Sigmoid colon (tissue), 7 donors: ENCODE results near the gene FYN. TPM values are rescaled to one million over a fixed set of nuclear protein-coding genes. Genes with fewer than 3 reads are reported as not detected.

Experiments used
- DNase-seq: peaks from one replicate; pipeline ENCODE4 v3.0.0-alpha.2; 2019
- H3K27ac ChIP-seq, 4 donors: fragments of 200-600 bp; sonication (generic); one replicate each; pipeline ENCODE4 v1.5.1; 2016 to 2019; ENCODE audit warnings: mild to moderate bottlenecking in 1 of 4
- H3K27me3 ChIP-seq, 3 donors: fragments of 200-600 bp; sonication (generic); one replicate each; pipeline ENCODE4 v1.5.1; 2019; ENCODE audit warnings: mild to moderate bottlenecking in 1 of 3
- H3K36me3 ChIP-seq, 4 donors: fragments of 200-600 bp; sonication (generic); one replicate each; pipeline ENCODE4 v1.5.1; 2016 to 2019
- H3K4me1 ChIP-seq, 4 donors: fragments of 200-600 bp; sonication (generic); one replicate each; pipeline ENCODE4 v1.5.1; 2017 to 2019
- H3K4me3 ChIP-seq, 4 donors: fragments of 200-600 bp; sonication (generic); one replicate each; pipeline ENCODE4 v1.5.1; 2017 to 2019; ENCODE audit warnings: mild to moderate bottlenecking in 2 of 4, moderate library complexity in 1 of 4
- H3K9me3 ChIP-seq, 4 donors: fragments of 200-600 bp in 3 of 4; sonication (generic) in 3 of 4; one replicate each; pipeline versions ENCODE4 v1.5.1 to v1.6.1; 2013 to 2019
- EP300 ChIP-seq, 4 donors: sonication (generic); formaldehyde crosslinking; IDR thresholded peaks; one replicate each; pipeline ENCODE4 v1.6.1; 2017; ENCODE audit warnings: antibody characterized with exemption in 4 of 4
- POLR2A ChIP-seq, 2 donors: fragments of 450-650 bp; IDR thresholded peaks; one replicate each; pipeline ENCODE4 v1.6.1; 2016; ENCODE audit warnings: antibody characterized with exemption in 2 of 2, mild to moderate bottlenecking in 2 of 2, moderate library complexity in 2 of 2
- POLR2AphosphoS5 ChIP-seq, 4 donors: sonication (generic); formaldehyde crosslinking; IDR thresholded peaks; one replicate each; pipeline ENCODE4 v1.6.1; 2017; ENCODE audit warnings: antibody characterized with exemption in 4 of 4
- WGBS, 2 donors: extraction: QIAGEN DNeasy Blood & Tissue Kit; methylation state at CpG; one replicate each; pipeline ENCODE4 v1.1.7; 2013; 5-methylcytosine and 5-hydroxymethylcytosine counted together
- intact Hi-C: fragments of 100-400 bp; cut with DNase I; formaldehyde crosslinking; loops from one replicate; pipeline ENCODE4 v1.15.1; 2023
- polyA plus RNA-seq, 3 donors: library from polyadenylated mRNA; stranded (reverse); fragments of 200-250 nt; gene quantifications; one replicate each; pipeline ENCODE4 v1.2.3, GENCODE V29; 2013
- total RNA-seq, 4 donors: library from RNA; depleted of rRNA; stranded (reverse); fragments of >200 nt; gene quantifications; one replicate each; pipeline ENCODE4 v1.1.0, GENCODE V29; 2016
- TF ChIP-seq, protein P1 (sequence below), 4 experiments: fragments of 450-650 bp in 3 of 4; fragments of 200-600 bp in 1 of 4; IDR thresholded peaks; one replicate each; pipeline ENCODE4 v1.5.1; 2016 to 2019; ENCODE audit warnings: antibody characterized with exemption in 4 of 4, mild to moderate bottlenecking in 3 of 4, moderate library complexity in 2 of 4
- donor health status: healthy with polysubstance abuse.
- donor health status: Bipolar disorder and iron deficiency.
- donor health status: healthy.

FYN gene
- total and polyA plus RNA-seq, 7 donors, result 2.3 to 81.4 (median 56.9) TPM

DNA sequence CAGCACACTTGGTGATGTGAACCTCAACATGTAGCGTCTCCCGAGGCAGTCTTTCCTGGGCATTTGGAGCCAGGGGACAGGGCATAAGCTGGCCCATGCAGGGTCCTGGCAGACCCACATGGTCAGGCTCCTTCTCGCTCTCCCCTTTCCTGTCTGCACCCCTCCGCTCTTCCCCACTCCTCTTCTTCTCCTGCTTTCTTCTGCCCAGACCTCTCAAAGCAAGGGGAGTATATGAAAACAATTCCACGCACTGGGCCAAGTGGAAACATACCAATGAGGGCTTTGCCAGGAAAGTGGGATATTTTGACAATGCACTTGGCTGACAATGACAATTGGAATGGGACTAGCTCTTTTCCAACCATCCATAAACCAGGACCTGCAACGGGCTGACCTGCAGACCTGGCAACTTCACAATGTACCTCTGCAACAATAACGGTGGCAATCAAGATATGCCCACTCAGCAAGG is 208.7 kb downstream of the FYN start:
- Histone ChIP-seq H3K36me3 (no peaks in the 10 kb centered on the region), H3K27me3 (no peaks in the 10 kb centered on the region), H3K9me3 (no peaks in the 10 kb centered on the region), H3K27ac (peak overlapping the region; percentile 66 to 85 (median 79)), H3K4me3 (no peak overlapping the region), H3K4me1 (peaks cover 0 to 93% (median 78%) of the 10 kb centered on the region in 4 donors)
- DNase-seq, result no peak
- intact Hi-C loops, result loop anchor here (5.0 kb wide), 1 partner anchor 182 kb away; the partner anchor contains the start of gene REV3L
- TF ChIP-seq, protein P1, sequence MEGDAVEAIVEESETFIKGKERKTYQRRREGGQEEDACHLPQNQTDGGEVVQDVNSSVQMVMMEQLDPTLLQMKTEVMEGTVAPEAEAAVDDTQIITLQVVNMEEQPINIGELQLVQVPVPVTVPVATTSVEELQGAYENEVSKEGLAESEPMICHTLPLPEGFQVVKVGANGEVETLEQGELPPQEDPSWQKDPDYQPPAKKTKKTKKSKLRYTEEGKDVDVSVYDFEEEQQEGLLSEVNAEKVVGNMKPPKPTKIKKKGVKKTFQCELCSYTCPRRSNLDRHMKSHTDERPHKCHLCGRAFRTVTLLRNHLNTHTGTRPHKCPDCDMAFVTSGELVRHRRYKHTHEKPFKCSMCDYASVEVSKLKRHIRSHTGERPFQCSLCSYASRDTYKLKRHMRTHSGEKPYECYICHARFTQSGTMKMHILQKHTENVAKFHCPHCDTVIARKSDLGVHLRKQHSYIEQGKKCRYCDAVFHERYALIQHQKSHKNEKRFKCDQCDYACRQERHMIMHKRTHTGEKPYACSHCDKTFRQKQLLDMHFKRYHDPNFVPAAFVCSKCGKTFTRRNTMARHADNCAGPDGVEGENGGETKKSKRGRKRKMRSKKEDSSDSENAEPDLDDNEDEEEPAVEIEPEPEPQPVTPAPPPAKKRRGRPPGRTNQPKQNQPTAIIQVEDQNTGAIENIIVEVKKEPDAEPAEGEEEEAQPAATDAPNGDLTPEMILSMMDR (IDR thresholded peaks at IDR 0.05), result no peak
- TF ChIP-seq EP300 (IDR thresholded peaks at IDR 0.05), result no peak
- no peak for TF ChIP-seq POLR2A (IDR thresholded peaks at IDR 0.05)
- TF ChIP-seq POLR2AphosphoS5 (IDR thresholded peaks at IDR 0.05), result no peak
- WGBS, 2 donors, result 83 to 89% methylated on average over 7 of the region's 7 CpGs

DNA sequence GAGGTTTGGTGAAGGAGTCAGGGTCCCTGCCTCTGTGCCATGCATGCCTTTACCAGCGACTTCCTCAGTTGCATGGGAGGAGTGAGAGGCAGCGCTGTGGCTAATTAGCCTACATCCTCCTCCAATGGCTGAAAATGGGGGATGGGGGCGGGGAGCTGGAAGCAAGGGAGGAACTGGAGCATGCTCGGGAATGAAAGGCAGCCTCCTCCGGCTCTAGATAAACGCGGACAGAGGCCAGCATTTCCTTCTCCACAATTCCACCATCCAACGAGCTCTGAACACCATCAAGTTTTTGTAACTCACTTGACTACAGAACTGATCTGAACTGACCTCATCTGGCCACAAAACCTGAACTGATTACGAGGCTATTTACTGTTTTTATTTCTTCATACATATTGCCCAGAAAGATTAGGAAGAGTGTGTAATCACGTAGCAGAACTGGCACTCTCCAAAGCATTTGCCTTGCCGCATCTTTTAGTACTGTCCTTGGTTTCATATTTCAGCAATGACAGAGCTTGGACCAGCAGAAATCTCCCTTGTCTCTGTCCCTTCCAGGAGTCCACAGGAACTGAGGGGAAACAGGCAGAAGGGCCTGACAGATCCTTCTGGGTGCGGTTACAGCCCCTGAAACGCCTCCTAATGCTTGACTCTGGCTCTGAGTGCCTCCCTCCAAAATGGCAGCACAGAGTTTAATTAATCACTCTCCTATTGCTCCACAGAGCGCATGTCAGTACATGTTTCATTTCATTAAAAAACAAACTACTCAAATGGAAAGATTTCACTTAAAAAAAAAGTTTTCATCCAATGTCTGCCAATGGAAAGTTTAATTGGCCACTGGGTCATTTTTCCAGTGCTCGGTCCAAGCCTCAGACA is 209.3 kb downstream of the FYN start:
- peak overlapping the region; percentile 66 to 85 (median 79) for H3K27ac ChIP-seq
- H3K4me1 ChIP-seq, result peaks cover 0 to 97% (median 81%) of the 10 kb centered on the region in 4 donors
- intact Hi-C loops, result loop anchor here (2.0 to 5.0 kb wide), 3 partner anchors 27 to 182 kb away; partner anchors contain the start of genes REV3L and TRAF3IP2
- TF ChIP-seq POLR2A (IDR thresholded peaks at IDR 0.05), result no peak
- peak; percentile 26 to 59 (median 44) for TF ChIP-seq POLR2AphosphoS5 (IDR thresholded peaks at IDR 0.05)
- TF ChIP-seq EP300 (IDR thresholded peaks at IDR 0.05), result peak in 1 of 4 donors; percentile 6
- TF ChIP-seq, protein P1 (IDR thresholded peaks at IDR 0.05), result no peak
- no peaks in the 10 kb centered on the region for H3K9me3 ChIP-seq
- DNase-seq, result peak; percentile 85
- no peaks in the 10 kb centered on the region for H3K27me3 ChIP-seq
- WGBS, 2 donors, result 70 to 87% methylated on average over 15 of the region's 15 CpGs
- no peak overlapping the region for H3K4me3 ChIP-seq
- H3K36me3 ChIP-seq, result no peaks in the 10 kb centered on the region

DNA sequence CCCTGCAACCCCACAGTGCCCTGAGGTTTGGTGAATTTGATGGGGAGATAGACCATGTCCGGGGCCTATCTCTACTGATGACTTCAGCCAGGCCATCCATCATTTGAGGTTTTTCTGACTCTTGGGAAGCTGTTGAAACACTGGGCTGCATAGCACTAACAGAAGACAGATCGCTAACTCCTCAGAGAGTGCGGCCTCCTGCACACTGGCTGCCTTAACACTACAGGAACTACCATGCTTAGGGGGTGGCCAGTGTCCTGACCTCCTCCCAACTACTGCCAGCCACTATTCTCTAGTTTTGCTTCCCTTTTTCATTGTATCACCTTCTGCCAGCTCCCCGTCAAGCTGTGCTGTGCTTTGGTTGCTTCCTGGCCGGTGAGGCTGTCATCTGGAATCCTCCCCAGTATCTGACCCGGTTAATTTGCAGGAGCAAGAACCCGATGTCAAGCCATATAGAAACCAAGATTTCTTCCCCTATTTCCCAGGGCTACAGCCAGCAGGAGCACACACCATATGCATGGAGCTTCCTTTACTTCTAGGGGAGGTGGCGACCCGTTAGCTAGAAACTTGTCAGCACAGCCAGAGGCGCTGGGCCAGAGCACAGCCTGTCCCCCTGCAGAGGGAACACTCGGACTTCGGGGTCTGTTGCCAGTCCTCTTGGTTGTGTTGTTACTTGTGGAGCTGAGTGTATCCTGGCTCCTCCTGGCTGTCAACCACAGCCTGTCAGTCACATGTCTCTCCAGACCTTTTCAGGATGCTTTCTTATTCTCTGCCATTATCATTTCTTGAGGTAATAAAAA is 210.3 kb downstream of the FYN start:
- H3K4me3 ChIP-seq, result no peak overlapping the region
- peak overlapping the region; percentile 66 to 85 (median 79) for H3K27ac ChIP-seq

More for the DNA sequence above, 210.3 kb downstream of the FYN start:
- intact Hi-C loops, result loop anchor here (2.0 to 5.0 kb wide), 3 partner anchors 28 to 181 kb away; partner anchors contain the start of genes REV3L and TRAF3IP2
- Histone ChIP-seq H3K4me1 (peaks cover 0 to 97% (median 77%) of the 10 kb centered on the region in 4 donors), H3K9me3 (no peaks in the 10 kb centered on the region), H3K36me3 (no peaks in the 10 kb centered on the region), H3K27me3 (no peaks in the 10 kb centered on the region)
- WGBS, 2 donors, result 62 to 86% methylated on average over 12 of the region's 12 CpGs
- DNase-seq, result peak; percentile 82
- peak in 3 of 4 donors; percentile 36 to 75 (median 68) for TF ChIP-seq POLR2AphosphoS5 (IDR thresholded peaks at IDR 0.05)
- TF ChIP-seq, protein P1 (IDR thresholded peaks at IDR 0.05), result no peak
- peak in 1 of 4 donors; percentile 58 for TF ChIP-seq EP300 (IDR thresholded peaks at IDR 0.05)
- no peak for TF ChIP-seq POLR2A (IDR thresholded peaks at IDR 0.05)
